Stomach (tissue), 4 donors: ENCODE results near the gene RAB9A.

Experiments
- CTCF ChIP-seq, 7 experiments: fragments of 450-650 bp in 4 of 7; fragments of 200-600 bp in 3 of 7; sonication (generic) in 3 of 7; IDR thresholded peaks; one replicate each; pipeline ENCODE4 v1.5.1; 2016 to 2019; ENCODE audit warnings: antibody characterized with exemption in 7 of 7, control low read depth in 2 of 7, mild to moderate bottlenecking in 1 of 7
- POLR2A ChIP-seq, 4 donors: fragments of 450-650 bp; IDR thresholded peaks; one replicate each; pipeline ENCODE4 v1.6.1; 2016; ENCODE audit warnings: antibody characterized with exemption in 4 of 4, control low read depth in 2 of 4, mild to moderate bottlenecking in 1 of 4, moderate library complexity in 1 of 4
- POLR2AphosphoS5 ChIP-seq, 3 donors: sonication (generic); formaldehyde crosslinking; IDR thresholded peaks; one replicate each; pipeline ENCODE4 v1.6.1; 2016; ENCODE audit warnings: antibody characterized with exemption in 3 of 3

GRCh38 chrX:13703589-13703988, 14.7 kb downstream of the RAB9A start:
- TF ChIP-seq CTCF (IDR thresholded peaks at IDR 0.05) = no peak
- TF ChIP-seq POLR2AphosphoS5 (IDR thresholded peaks at IDR 0.05) = no peak
- no peak for TF ChIP-seq POLR2A (IDR thresholded peaks at IDR 0.05)
